Gastroesophageal sphincter (tissue), 4 donors: ENCODE measurements around the gene SKIC8. TPM values are rescaled to one million over a fixed set of nuclear protein-coding genes. Genes with fewer than 3 reads are reported as not detected.

Experiments
- ATAC-seq: fragments of 150-250 bp; one replicate; pipeline ENCODE4 v1.9.1; 2016; ENCODE audit warnings: mild to moderate bottlenecking, moderate library complexity
- H3K27ac ChIP-seq, 4 donors: fragments of 200-600 bp; sonication (generic) in 3 of 4; 1 replicate in 3 of 4; 2 replicates in 1 of 4; pipeline ENCODE4 v1.5.1; 2016 to 2019
- H3K27me3 ChIP-seq: fragments of 200-600 bp; sonication (generic); one replicate; pipeline ENCODE4 v1.5.1; 2019
- H3K36me3 ChIP-seq, 2 donors: fragments of 200-600 bp; sonication (generic); one replicate each; pipeline ENCODE4 v1.5.1; 2019; ENCODE audit warnings: control low read depth in 1 of 2
- H3K4me1 ChIP-seq, 3 donors: fragments of 200-600 bp; sonication (generic); 1 replicate in 2 of 3; 2 replicates in 1 of 3; pipeline ENCODE4 v1.5.1; 2016 to 2019; ENCODE audit warnings: control low read depth in 2 of 3
- H3K4me3 ChIP-seq, 2 donors: fragments of 200-600 bp; sonication (generic); one replicate each; pipeline ENCODE4 v1.5.1; 2019; ENCODE audit warnings: mild to moderate bottlenecking in 1 of 2, moderate library complexity in 1 of 2
- H3K9me3 ChIP-seq, 3 donors: fragments of 200-600 bp; sonication (generic); one replicate each; pipeline ENCODE4 v1.5.1; 2017 to 2019; ENCODE audit warnings: control low read depth in 2 of 3
- CTCF ChIP-seq, 4 experiments: fragments of 200-600 bp in 2 of 4; fragments of 450-650 bp in 2 of 4; sonication (generic) in 1 of 4; IDR thresholded peaks; one replicate each; pipeline ENCODE4 v1.5.1; 2017 to 2019; ENCODE audit warnings: antibody characterized with exemption in 4 of 4, mild to moderate bottlenecking in 2 of 4, moderate library complexity in 2 of 4
- EP300 ChIP-seq: sonication (generic); formaldehyde crosslinking; IDR thresholded peaks from one replicate; pipeline ENCODE4 v1.6.1; 2017; ENCODE audit warnings: antibody characterized with exemption, mild to moderate bottlenecking
- POLR2A ChIP-seq, 2 donors: fragments of 450-650 bp; IDR thresholded peaks; one replicate each; pipeline ENCODE4 v1.6.1; 2017; ENCODE audit warnings: antibody characterized with exemption in 2 of 2, mild to moderate bottlenecking in 2 of 2, moderate library complexity in 1 of 2
- POLR2AphosphoS5 ChIP-seq: sonication (generic); formaldehyde crosslinking; IDR thresholded peaks from one replicate; pipeline ENCODE4 v1.6.1; 2017; ENCODE audit warnings: antibody characterized with exemption
- WGBS, 2 donors: methylation state at CpG; one replicate each; pipeline ENCODE4 v1.1.5; 2018; ENCODE audit warnings: low coverage in 1 of 2; 5-methylcytosine and 5-hydroxymethylcytosine counted together
- total RNA-seq, 4 donors: library from RNA; depleted of rRNA; stranded (reverse); fragments of >200 nt; gene quantifications; one replicate each; pipeline ENCODE4 v1.1.0, GENCODE V29; 2016

SKIC8 gene
- total RNA-seq, result 10 to 100 TPM; 31.1 to 59.0 (median 44.4) TPM

GRCh38 chr15:78299101-78299930 is at the start of gene SKIC8:
Gene SKIC8, minus strand, starts transcription at chr15:78299609. Its CDS starts 3,923 bp downstream, at chr15:78295686.
- peak; percentile 98 for ATAC-seq

GRCh38 chr15:78347586-78348543 is 48.5 kb upstream of the SKIC8 start:
- Histone ChIP-seq H3K27me3 (peaks cover 62% of the 10 kb centered on the region), H3K27ac (no peak overlapping the region), H3K9me3 (no peaks in the 10 kb centered on the region), H3K4me1 (no peaks in the 10 kb centered on the region), H3K36me3 (no peaks in the 10 kb centered on the region), H3K4me3 (no peak overlapping the region)
- no peak for TF ChIP-seq EP300
- no peak for TF ChIP-seq POLR2AphosphoS5
- no peak for ATAC-seq
- WGBS, 2 donors, result 50 to 59% methylated on average over 6 to 13 of the region's 17 CpGs

More at GRCh38 chr15:78299101-78299930, at the start of gene SKIC8:
- peak within 1 kb of the TSS; percentile 54 to 76 for H3K4me3 ChIP-seq
- peak within 1 kb of the TSS; percentile 44 to 91 (median 86) for H3K27ac ChIP-seq
- H3K36me3 ChIP-seq, result peaks cover 0 to 8% of the 10 kb centered on the region in 2 donors
- no peaks in the 10 kb centered on the region for H3K9me3 ChIP-seq
- TF ChIP-seq POLR2AphosphoS5, result peak; percentile 98
- TF ChIP-seq POLR2A (IDR thresholded peaks at IDR 0.05), result peak; percentile 90 to 92
- TF ChIP-seq EP300, result no peak
- TF ChIP-seq CTCF (IDR thresholded peaks at IDR 0.05), result peak in 2 of 4 experiments; percentile 3 to 20
- 0 to 3% methylated on average over 7 to 14 of the region's 55 CpGs for WGBS, 2 donors
- H3K4me1 ChIP-seq, result peaks cover 0 to 26% (median 5%) of the 10 kb centered on the region in 3 donors
- peaks cover 11% of the 10 kb centered on the region for H3K27me3 ChIP-seq

GRCh38 chr15:78345396-78346125 is 46.2 kb upstream of the SKIC8 start:
- peaks cover 76% of the 10 kb centered on the region for H3K27me3 ChIP-seq
- H3K4me3 ChIP-seq, result no peak overlapping the region
- WGBS, 2 donors, result 76 to 78% methylated on average over 5 to 8 of the region's 9 CpGs
- H3K4me1 ChIP-seq, result peaks cover 0 to 9% (median 0%) of the 10 kb centered on the region in 3 donors
- H3K36me3 ChIP-seq, result no peaks in the 10 kb centered on the region
- H3K9me3 ChIP-seq, result no peaks in the 10 kb centered on the region
- ATAC-seq, result no peak
- H3K27ac ChIP-seq, result no peak overlapping the region
- no peak for TF ChIP-seq CTCF (IDR thresholded peaks at IDR 0.05)
- no peak for TF ChIP-seq POLR2A (IDR thresholded peaks at IDR 0.05)
- no peak for TF ChIP-seq EP300
- TF ChIP-seq POLR2AphosphoS5, result no peak

GRCh38 chr15:78343276-78344060 is 44.1 kb upstream of the SKIC8 start:
- no peak for TF ChIP-seq EP300
- no peak for TF ChIP-seq POLR2AphosphoS5
- TF ChIP-seq CTCF (IDR thresholded peaks at IDR 0.05), result no peak
- no peak for TF ChIP-seq POLR2A (IDR thresholded peaks at IDR 0.05)
- WGBS, 2 donors, result 77 to 100% methylated on average over 1 to 6 of the region's 12 CpGs
- Histone ChIP-seq H3K36me3 (no peaks in the 10 kb centered on the region), H3K27me3 (peaks cover 77% of the 10 kb centered on the region), H3K9me3 (no peaks in the 10 kb centered on the region), H3K4me3 (no peak overlapping the region), H3K27ac (no peak overlapping the region), H3K4me1 (peaks cover 0 to 16% (median 0%) of the 10 kb centered on the region in 3 donors)
- ATAC-seq, result no peak
